SK-N-SH (cell line): ENCODE measurements around the gene KLHL41.

Experiments
- CTCF ChIP-seq: fragments of 200-600 bp; sonication (generic); IDR thresholded peaks from 2 replicates; pipeline ENCODE4 v1.6.1; 2017; ENCODE audit warnings: antibody characterized with exemption, mild to moderate bottlenecking, moderate library complexity
- EP300 ChIP-seq, 2 experiments: IDR thresholded peaks; 2 replicates each; pipeline versions ENCODE4 v1.4.0 to v1.6.1; 2012; ENCODE audit warnings: borderline replicate concordance in 1 of 2, low read depth in 1 of 2, low read length in 1 of 2
- FOSL2 ChIP-seq: IDR thresholded peaks from 2 replicates; pipeline ENCODE4 v1.4.0; 2012; ENCODE audit warnings: low read depth, mild to moderate bottlenecking, moderate library complexity, borderline replicate concordance
- RAD21 ChIP-seq: IDR thresholded peaks from 2 replicates; pipeline ENCODE4 v1.6.1; 2012; ENCODE audit warnings: mild to moderate bottlenecking, low read length
- SMC3 ChIP-seq: IDR thresholded peaks from 2 replicates; pipeline ENCODE4 v1.6.1; 2012; ENCODE audit warnings: low read depth, low read length, improper control_type of control experiment
- TAF1 ChIP-seq: IDR thresholded peaks from 2 replicates; pipeline ENCODE4 v1.6.1; 2012; ENCODE audit warnings: low read depth, mild to moderate bottlenecking, low read length, moderate library complexity, borderline replicate concordance
- YY1 ChIP-seq: IDR thresholded peaks from 2 replicates; pipeline ENCODE4 v1.4.0; 2012; ENCODE audit warnings: low read depth, mild to moderate bottlenecking

DNA sequence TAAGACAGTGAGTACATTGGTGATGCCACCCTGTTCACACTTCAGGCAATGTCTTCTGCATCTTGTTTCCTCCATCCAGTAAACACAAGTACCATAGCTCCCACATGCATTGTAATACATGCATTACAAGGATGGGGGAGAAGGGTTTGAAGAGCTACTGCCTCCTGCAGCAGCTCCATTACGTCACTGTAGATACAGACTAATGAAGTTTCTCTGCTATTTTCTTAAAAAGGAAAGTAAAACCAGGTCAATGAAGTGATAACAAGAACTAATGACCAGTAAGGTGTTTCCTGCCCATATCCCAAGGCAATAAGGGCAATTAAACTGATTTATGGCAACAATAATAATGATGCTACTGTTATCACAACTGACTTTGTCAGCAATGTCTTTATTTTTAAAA, 48.4 kb upstream of the KLHL41 start:
- TF ChIP-seq FOSL2, result no peak
- no peak for TF ChIP-seq YY1
- no peak for TF ChIP-seq CTCF
- TF ChIP-seq RAD21, result no peak
- TF ChIP-seq TAF1, result no peak
- TF ChIP-seq EP300 (IDR thresholded peaks at IDR 0.05; ENCODE audit: borderline replicate concordance in 1 of 2, low read depth in 1 of 2, low read length in 1 of 2), result no peak
- no peak for TF ChIP-seq SMC3
